Activated CD4-positive, alpha-beta T cell treated with anti-CD3 and anti-CD28 coated beads for 4 hours (primary cell): Measurements from ENCODE around the gene UROC1.

Source experiments
- DNase-seq, 2 donors: peaks; one replicate each; pipeline ENCODE4 v3.0.0-alpha.2; 2020

Gene UROC1

DNA sequence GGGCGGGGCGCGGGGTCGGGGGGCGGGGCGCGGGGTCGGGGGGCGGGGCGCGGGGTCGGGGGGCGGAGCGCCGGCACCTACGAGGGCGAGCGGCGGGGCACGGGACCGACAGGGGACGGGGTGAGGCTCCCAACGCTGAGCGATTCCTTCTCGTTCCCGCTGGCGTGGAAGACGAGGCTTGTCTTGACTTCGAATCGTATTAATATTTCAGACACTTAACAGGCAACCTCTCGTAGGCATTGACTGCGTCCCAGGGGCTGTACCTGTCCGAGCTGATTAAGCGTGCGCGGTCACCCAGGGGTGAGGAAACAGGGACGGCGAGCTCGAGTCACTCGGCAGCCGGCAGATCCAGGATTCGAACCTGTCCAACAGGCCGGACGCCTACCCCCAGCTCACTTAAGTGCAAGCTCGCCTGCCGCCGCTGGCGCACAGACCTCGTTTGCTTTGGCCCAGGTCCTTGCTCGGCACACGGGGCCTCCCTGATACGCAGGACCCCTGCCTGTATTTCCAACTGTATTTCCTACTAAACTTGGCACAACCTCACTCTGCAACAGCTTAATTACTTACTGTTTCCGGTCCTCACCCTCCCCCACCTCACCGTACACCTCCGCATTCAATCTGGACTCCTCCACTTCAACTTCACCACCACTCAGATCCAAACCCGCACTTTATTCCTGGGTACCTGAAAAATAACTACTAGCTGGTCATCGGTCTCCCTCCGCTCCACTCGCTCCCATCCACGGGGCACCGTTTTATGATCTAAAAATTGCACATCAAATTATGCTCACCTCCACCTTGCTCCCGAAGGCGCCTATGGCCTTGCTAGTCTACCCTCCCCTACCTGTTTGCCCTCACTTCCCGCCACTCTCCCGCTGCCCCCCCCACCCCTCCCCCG is 41.2 kb downstream of the UROC1 start:
- DNase-seq = no peak

DNA sequence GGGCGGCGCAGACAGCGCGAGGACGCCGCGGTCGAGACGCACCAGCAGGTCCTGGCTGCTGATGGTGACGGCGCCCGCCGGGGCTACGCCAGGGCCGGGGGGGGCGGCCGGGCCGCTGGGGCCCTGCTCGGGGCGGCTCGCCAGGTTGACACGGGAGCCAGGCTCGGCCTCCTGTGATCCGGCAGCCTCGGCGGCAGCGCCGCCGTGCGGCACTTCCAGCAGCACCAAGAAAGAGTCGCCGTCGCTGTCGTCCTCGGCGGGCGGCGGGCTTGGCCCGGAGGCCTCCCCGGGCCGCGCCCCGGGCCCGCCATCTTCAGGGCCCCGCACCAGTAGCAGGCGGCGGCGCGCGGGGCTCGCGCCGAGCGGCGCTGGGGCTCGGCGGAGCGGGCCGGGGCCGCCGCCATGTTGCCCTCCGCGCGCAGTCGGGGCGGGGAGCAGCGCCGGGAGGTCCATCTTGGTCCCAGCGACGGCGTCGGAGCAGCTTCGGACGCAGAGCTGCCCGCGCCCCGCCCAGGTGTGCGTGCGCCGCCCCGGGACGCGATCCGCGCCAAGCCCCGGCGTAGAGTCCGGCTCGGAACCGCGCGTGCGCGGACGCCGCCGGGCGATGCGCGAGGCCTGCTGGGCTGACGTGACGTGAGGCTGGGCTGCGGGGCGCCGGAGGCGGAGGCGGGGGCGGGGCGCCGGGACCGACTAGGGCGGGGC is 42.0 kb downstream of the UROC1 start, which contains the start of gene ZXDC:
Gene ZXDC, minus strand, starts transcription at position 479 of the 702 bp plus-strand sequence. Its CDS starts 26 bp downstream, at position 453.
- peak; percentile 88 to 93 for DNase-seq

DNA sequence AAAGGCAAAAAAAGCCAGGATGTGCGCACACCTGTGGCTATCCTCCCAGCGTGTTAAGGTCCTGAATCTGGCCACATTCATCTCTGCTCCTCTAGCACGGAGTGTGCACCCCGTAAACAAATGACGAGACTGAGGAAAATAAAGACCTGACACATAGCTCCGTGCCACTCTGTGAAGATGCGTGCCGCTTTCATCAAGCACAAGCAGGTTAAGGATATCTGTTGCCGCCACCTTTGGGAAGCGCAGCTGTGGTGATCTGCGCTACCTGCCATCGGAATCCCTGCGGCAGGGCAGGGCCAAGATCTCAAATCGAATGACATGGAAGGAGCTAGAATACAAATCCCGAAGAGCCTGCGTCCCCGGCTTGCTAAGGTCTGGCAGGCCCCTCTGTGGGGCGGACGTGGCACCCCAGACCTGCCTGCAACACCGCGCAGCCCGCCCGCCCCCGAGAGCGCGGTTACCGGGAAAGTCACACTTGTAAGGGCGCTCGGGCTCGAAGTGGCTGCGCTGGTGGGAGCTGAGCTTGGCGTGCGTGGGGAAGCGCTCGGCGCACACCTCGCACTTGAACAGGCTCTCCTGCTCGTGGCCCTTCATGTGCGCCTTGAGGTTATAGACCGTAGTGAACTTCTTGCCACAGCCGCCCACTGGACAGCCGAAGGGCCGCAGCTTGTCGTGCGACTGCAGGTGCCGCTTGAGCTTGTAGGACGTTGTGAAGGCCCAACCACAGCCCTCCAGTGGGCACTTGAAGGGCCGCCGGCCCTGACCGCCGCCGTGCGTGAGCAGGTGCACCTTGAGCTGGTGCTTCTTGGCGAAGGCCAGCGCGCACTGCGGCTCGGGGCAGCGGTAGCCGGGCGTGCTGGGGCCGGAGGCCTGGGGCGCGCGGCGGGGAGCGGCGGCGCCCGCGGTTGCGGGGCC is 42.8 kb downstream of the UROC1 start:
- DNase-seq = peak; percentile 24 to 35

DNA sequence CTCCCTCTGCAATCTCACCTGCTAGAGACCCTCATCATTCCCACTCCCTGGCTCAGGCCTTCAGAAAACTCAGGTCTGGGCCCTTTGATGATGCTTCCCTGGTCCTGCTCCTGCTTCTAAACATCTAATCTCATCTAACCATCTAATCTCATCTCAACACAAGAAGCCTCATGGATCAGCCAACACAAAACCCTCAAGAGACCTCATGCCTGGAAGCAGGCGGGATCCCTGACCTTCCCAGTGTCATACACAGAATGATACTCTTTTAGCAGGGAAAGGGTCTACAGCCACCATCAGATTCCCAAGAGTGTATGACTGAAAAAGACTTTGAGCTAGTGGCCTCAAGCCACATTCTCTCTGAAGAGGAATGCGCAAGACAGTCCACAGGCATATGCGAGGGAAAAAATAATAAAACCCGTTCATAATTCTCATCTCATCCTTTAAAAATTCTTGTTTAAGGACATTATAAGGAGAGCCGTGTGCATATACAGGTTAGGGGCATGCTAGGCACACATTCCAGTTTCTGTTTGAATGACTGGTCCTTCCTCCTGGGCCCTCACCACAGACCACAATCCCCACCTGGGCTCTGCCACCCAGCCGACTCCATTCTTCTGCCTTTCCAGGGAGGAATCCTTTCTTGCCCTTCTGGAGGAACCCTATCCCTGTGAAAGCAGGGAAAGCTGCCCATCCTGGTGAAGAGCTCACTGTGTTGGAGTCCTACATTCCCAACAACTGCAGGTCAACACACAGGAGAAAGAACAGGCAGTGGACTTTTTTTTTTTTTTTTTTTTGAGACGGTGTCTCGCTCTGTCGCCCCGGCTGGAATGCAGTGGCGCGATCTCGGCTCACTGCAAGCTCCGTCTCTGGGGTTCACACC is 44.0 kb downstream of the UROC1 start:
- DNase-seq = no peak

DNA sequence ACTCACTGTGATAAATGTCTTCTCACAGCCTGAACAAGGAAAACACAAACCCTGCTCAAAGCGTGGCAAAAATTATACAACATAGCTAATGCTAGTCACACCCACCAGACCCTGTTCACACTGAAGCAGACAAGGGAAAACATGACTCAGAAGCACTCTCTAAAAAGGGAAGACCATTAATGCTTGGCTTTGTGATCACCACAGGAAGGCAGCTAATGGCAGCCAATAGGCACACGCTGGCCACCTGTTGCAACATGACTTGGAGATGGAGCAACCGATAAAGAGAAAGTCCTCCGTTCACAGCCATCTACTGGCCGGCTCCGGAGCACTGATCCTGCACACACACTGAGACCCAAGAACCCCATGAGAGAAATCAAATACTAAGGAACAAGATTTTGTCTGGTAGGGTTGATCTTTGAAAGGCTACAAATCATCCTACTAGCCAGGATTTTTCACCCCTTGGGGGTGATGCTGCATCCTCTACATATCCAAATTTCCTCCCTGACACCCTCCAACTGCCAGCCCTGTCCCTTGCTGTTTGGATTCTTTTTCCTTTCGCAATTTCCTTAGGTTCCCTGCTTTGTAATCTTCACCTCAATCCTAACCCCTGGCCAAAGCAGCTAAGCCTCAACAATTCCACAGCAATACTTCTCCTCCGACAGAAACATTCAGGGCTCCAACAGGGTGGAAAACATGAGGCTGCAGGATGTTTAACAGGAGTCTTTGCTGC is 45.1 kb downstream of the UROC1 start:
- DNase-seq = no peak

DNA sequence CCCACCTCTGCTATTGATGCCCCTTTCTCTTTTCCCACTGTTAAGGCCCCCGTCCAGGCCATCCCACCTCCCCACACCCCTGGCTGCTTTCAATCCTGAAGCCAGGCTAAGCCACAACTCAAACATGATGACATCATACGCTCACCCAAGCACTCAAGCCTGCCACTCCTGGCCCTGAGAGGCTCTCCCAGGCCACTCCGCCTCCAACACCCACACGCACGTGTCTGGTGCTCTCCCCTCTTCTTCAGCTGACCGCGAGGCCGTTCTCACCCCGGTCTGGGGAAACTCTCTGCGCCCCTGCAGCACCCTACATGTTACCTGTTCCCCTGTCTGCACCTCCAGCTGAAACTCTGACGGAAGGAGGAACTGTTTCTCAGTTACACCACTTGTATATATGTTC is 48.1 kb downstream of the UROC1 start:
- no peak for DNase-seq

DNA sequence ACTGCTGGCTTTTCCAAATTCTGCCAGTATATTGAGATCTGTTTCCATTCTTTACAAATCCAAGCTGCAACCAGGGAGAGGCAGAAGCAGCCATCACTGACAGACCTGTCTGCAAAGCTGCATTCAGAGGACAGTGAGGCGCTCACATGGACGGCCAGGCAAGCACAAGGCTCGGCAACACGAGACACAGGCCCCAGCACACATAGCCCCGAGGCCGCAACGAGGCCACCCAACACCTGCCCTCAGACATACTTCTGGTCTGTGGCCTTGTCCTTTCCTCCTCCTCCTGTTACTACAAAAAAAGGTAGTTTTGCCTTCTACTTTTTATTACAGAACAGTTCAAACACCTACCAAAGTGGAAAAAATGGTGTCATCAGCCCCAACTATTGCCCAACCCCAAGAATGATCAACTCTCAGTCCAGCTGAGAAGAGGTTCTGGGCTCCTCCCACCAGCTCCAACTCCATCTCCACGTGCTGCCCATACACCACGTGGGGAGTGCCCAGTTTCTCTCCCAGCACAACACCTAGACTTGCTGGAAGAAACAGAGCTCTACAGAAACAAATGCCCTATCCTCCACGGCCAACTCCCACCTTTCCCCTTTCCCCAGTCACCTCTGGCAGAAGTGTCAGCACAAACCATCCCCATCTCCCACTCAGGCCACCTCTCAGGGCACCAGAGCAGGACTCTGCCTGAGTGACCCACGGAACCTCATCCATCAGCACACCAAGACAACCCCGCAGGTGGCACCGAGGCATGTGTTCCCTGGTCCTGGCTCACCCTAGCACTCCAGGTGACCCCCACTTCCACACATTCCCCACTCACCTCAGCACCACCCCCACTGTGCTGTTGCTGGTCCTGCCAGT is 49.3 kb downstream of the UROC1 start:
- DNase-seq = no peak

DNA sequence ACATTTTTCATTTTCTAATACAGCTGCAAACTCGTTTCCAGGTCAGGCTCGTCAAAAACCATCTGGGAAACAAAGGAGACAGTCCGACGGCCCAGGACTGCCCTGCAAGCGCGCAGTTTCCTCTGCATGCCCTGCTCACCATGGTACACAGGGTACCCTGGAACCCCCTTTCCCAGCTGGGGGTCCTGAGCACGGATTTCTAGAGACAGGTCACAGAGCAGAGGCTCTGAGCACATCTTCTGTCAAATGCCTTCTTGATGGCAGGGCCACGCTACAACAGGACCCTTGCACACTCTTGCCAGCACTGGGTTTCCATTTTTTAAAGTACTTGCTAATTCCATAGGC is 50.0 kb downstream of the UROC1 start:
- DNase-seq = no peak

DNA sequence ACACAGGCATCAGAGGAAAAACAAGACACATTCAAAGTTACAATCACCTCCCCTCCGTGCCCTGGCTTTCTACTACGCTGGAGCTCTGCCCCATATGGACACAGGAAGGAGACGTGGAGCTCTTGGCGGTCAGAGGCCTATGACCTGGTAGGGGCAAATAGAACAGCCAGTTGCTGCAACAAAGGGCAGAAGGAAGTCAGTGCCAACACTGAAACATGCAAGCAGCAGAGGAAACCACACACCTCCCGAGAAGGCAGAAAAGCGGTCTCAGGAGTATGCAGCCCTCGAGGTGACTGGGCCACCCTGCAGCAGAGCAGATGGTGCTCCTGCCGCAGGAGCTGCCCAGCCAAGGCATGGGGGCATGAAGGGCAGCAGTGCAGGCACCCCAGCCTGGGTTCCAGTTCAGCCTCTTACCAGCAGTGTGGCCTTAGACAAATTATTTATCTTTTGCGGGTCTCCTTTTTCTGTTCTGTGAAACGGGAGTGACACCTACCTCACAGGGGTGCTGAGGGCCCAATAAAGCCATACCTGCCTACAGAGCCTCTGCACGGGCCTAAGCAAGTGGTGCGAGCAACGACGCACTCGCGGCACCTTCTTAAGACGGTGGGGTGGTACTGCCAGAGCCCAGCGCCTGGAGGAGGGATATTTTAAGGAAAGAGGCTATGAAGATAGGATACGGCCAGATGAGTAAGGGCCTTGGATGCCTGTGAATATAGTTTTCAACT is 50.5 kb downstream of the UROC1 start:
- no peak for DNase-seq

DNA sequence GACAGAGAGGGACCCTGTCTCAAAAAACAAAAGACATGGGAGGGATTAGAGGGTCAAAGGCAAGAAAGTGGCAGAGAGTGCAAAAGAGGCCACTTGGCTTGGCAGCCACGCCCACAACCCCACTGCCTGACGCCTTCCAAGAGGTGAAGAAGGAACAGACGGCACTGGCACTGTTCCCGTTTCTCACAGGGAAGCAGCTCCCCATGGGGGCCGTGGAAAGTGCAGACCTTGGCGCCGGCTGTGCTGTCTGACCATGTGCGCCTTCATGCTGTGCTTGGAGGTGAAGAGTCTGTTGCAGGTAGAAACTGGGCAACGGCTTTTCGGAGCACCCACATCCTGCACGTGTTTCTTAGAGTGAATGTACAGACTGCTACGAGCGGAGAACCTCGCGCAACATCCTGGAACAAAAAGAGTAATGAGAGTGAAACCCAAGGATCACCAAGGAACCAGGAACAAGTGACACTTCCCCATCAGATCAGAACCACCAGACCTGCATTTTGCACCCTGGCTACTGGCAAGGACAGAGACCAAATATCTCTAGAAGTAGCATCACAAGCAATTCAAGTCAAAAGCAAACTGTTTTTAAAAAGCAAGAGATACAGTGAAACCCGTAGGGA is 51.5 kb downstream of the UROC1 start:
- DNase-seq = no peak

DNA sequence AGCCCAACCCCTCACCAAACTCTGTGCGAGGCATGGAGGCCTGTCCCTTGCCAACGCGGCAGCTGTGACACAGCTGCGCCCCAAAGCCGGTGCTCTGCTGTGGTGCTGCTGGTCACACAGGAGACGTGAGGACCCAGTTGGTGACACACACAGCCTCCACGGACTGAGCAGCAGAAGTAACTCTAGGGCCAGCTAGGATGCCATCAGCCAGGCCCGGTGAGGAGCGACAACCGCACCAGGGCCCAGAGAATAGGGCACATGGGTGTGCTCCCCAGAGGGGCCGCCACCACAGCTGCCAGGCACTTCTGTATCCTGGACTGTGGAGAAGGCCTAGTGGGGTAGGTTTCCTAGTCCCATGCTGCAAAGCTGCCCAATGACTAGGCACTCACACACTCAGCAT is 52.6 kb downstream of the UROC1 start:
- no peak for DNase-seq

DNA sequence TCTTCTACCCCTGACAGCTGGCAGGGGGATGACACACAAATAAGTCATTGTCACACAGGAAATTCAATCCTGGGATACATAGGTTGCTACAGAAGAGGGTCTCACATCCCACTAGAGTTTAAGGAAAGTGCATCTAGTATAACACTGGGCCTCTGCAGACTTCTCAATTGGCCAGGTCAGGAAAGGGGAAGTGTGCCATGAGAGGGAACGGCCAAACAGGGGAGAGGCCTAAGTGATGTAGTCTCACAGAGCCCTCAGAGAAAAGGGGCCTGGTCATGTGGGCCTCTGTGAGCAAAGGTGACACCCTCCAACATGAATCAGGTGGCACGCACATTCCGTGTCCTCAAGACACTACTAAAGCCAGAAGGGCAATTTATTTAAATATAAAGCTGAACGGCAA is 53.1 kb downstream of the UROC1 start:
- DNase-seq = no peak

DNA sequence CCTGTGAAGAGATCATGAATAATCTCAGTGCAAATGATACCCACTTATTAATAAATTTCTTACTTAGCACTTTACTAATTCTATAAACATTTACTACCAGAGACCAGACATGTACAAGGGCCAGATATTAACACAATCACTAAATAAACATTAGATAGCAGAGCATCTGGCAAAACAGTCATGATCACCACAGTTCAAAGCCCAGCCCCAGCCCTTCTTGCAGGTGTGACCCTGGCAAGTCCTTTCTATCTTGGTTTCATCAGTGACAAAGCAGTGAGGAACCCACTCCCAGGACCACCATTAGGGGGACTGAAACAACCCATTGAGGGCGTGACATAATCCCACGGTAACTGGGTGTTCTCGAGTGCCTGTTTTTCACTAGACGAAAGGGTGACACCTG is 53.5 kb downstream of the UROC1 start:
- DNase-seq = no peak

DNA sequence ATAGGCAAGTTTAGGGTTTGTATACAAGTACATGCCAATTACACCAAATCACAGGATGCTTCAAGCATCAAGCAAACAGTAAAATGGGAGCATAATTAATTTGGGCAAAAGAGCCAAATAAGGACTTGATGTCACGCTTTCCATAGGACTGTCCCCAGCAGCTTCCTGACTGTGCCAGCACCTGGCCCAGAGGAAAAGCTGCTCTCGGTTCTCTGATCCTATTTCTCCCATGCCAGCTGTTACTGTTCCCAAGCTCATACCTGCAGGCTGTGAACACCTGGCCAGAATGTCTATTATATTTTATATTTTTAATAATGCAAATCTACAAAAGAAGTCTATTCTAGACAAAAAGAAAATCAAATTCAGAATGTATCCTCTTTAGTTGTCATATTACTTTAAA is 54.1 kb downstream of the UROC1 start:
- no peak for DNase-seq

DNA sequence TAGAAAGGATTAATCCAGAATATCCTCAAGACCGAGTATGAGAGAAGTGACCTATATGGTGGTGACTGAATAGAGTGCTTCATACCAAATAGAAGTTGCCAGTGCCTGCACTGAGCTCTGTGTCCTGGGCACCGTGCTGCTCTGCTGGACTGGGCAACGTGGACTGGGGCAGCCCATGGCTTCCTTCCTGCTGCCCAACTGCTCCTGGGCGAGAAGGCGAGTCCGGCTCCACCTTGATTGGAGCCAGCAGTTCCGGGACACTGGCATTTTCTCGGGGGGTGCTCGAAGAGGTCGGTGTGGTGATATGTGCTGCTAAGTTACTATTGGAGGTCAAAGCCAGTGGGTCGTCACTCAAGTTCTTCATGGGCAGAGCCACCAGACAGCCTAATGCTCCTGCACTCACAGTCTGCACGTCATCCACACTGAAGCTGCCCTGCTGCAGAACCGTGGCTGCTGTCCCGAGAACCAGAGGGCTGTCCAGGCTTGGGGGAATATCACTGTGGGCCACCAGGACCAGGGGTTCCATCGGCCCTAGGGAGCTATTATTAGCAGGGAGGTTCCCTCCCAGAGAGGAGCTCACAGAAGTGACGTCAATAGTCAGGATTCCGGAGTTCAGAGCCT is 56.0 kb downstream of the UROC1 start:
- DNase-seq = no peak

DNA sequence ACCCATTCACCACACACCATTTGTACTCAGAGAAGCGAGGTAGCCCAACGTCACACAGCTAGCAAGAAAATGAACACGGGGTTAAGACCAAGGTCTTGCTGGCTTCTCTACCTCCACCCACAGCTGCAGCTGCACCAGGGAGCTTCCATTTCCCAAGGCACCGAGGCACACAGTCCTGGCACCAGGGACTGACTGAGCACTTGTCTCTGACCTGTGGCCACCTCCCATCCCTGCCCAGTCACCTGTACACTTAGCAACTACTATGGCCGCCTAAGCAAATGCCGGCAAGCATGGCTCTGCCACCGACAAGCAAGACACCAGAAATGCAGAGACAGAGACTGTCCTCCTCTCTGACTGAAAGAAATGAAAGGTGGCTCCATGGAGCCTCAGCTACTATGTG is 57.2 kb downstream of the UROC1 start:
- no peak for DNase-seq

DNA sequence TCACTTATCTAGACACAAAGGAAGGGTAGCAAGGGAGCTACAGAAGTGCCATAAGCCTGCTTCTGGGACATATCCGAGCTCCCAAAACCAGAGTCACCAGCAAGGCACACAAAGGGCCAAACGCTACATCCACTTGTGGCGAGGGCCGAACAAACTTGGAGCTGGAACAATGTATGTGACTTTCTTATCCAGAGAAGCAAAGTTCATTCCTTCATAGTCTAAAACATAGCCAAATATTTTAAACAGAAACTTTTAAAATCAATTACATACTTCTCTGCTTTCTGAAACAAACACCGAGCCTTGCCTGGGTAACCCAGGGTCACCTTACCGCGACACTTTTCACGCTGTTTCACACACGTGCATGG is 57.8 kb downstream of the UROC1 start:
- no peak for DNase-seq

DNA sequence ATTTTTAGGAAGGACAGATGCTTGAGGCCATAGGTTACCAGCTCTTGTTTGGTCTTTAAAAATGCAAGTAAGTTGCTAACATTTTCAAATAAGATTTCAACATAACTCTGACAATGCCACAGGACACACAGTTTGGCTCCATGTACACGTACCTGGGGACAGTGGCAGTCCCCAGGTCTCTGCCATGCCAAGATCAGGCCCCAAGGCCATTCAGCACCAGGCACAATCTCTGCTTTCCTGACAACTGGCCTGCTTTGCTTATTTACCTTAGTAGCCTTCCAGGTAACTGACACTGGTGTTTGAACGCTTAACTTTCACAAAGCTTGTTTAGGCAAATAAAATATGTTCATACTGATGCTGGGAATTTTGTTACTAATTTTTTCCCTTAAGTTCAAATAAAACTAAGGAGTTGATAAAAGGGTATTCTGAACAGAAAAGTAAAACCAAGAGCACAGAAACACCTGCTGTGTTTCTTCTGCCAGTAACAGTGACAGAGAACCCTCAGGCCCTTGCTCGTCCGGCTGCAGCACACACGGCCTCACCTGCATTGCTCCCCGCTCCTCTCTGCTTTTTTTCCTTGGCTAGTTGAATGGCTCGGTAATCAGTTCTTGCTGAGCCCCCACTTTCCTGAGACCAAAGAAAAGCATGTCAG is 58.3 kb downstream of the UROC1 start:
- no peak for DNase-seq
